Endodermal cell (in vitro differentiated cells): ENCODE measurements around the gene AKAP13. TPM values are rescaled to one million over a fixed set of nuclear protein-coding genes. Genes with fewer than 3 reads are reported as not detected.

Experiments
- DNase-seq: peaks from one replicate; pipeline ENCODE4 v3.0.0-alpha.2; 2017
- H3K27ac ChIP-seq: 2 replicates; pipeline ENCODE4 v1.5.1; 2013; ENCODE audit warnings: mild to moderate bottlenecking, low read depth, low read length, moderate library complexity
- H3K27me3 ChIP-seq: 2 replicates; pipeline ENCODE4 v1.6.1; 2013; ENCODE audit warnings: mild to moderate bottlenecking, low read length, moderate library complexity; ENCODE audit not compliant: insufficient read depth, control insufficient read depth, poor library complexity, severe bottlenecking
- H3K36me3 ChIP-seq: 2 replicates; pipeline ENCODE4 v1.7.0; 2013; ENCODE audit warnings: mild to moderate bottlenecking, low read length, moderate library complexity; ENCODE audit not compliant: control insufficient read depth, insufficient read depth
- H3K4me1 ChIP-seq: one replicate; pipeline ENCODE4 v1.7.0; 2013; ENCODE audit warnings: low read length; ENCODE audit not compliant: control insufficient read depth, insufficient read depth
- H3K4me3 ChIP-seq: 2 replicates; pipeline ENCODE4 v1.5.1; 2013; ENCODE audit warnings: mild to moderate bottlenecking, low read length, moderate library complexity
- H3K9ac ChIP-seq: 2 replicates; pipeline ENCODE4 v1.6.1; 2013; ENCODE audit warnings: mild to moderate bottlenecking, low read length, moderate library complexity; ENCODE audit not compliant: poor library complexity, severe bottlenecking; ENCODE audit errors: extremely low read depth
- H3K9me3 ChIP-seq: 2 replicates; pipeline ENCODE4 v1.6.1; 2013; ENCODE audit warnings: mild to moderate bottlenecking, low read length, moderate library complexity; ENCODE audit not compliant: control insufficient read depth
- H3K27ac Mint-ChIP-seq: 2 replicates; pipeline ENCODE4 v1.8.0; 2020; ENCODE audit warnings: mixed read lengths
- H3K27me3 Mint-ChIP-seq: 2 replicates; pipeline ENCODE4 v1.8.0; 2021; ENCODE audit warnings: mild to moderate bottlenecking, mixed read lengths; ENCODE audit not compliant: insufficient read depth
- H3K36me3 Mint-ChIP-seq: 2 replicates; pipeline ENCODE4 v1.8.0; 2020; ENCODE audit warnings: low read depth, mixed read lengths
- H3K4me1 Mint-ChIP-seq: 2 replicates; pipeline ENCODE4 v1.8.0; 2020; ENCODE audit warnings: mixed read lengths
- H3K4me3 Mint-ChIP-seq: 2 replicates; pipeline ENCODE4 v1.8.0; 2020; ENCODE audit warnings: mild to moderate bottlenecking, moderate library complexity, mixed read lengths
- H3K9me3 Mint-ChIP-seq: 2 replicates; pipeline ENCODE4 v1.8.0; 2020; ENCODE audit warnings: mild to moderate bottlenecking, mixed read lengths
- WGBS, 2 experiments: methylation state at CpG; one replicate each; pipeline versions ENCODE4 v1.1.5 to v1.1.7; 2013; ENCODE audit warnings: missing lambda C conversion rate in 2 of 2, mixed read lengths in 1 of 2; ENCODE audit not compliant: insufficient coverage in 1 of 2, insufficient read length in 1 of 2; 5-methylcytosine and 5-hydroxymethylcytosine counted together
- total RNA-seq, 2 donors: library from RNA; stranded (reverse); fragmentation: NEBNext Ultra II Directional in 1 of 2; extraction: Animal tissue kit (Norgen Biotek cat#: 25700) in 1 of 2; gene quantifications; 2 replicates in 1 of 2; 3 replicates in 1 of 2; pipeline ENCODE4 v1.2.1, GENCODE V29; 2021
- TF ChIP-seq, protein P1 (sequence below): fragments of 200-600 bp; sonication (generic); conservative IDR thresholded peaks from 2 replicates; pipeline ENCODE4 v1.5.0; 2021; ENCODE audit warnings: antibody characterized with exemption, mild to moderate bottlenecking

Gene AKAP13
- total RNA-seq, 2 donors from 2014 or later, result 115 to 131 TPM

DNA sequence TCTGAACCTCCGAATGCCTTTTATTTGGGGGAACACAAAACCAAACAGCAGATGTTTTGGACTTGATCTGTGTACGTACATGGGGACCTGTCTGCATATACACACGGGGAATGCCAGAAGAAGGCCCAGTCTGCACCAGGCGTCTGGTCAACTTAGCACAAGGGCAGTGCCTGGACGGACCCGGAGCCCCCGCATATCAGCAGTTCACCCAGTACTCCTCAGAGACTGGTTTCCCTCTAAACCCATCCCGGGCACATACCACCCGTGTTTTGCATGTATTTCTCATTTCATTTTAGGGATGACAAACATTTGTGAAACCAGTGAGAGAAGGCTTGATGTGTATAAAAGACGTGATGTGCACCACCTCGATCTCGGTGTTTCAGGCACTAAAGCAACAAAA lies 364.6 kb downstream of the AKAP13 start:
- 94 to 98% methylated on average over 7 to 12 of the region's 12 CpGs for WGBS, 2 experiments
- H3K4me3 Mint-ChIP-seq, result no peak overlapping the region
- DNase-seq, result peak; percentile 22
- Histone ChIP-seq H3K9ac (no peak overlapping the region), H3K27me3 (no peaks in the 10 kb centered on the region), H3K4me1 (no peaks in the 10 kb centered on the region), H3K4me3 (no peak overlapping the region), H3K9me3 (no peaks in the 10 kb centered on the region), H3K27ac (peak overlapping the region; percentile 34), H3K36me3 (peaks cover 95% of the 10 kb centered on the region)
- H3K9me3 Mint-ChIP-seq, result no peaks in the 10 kb centered on the region
- TF ChIP-seq, protein P1, sequence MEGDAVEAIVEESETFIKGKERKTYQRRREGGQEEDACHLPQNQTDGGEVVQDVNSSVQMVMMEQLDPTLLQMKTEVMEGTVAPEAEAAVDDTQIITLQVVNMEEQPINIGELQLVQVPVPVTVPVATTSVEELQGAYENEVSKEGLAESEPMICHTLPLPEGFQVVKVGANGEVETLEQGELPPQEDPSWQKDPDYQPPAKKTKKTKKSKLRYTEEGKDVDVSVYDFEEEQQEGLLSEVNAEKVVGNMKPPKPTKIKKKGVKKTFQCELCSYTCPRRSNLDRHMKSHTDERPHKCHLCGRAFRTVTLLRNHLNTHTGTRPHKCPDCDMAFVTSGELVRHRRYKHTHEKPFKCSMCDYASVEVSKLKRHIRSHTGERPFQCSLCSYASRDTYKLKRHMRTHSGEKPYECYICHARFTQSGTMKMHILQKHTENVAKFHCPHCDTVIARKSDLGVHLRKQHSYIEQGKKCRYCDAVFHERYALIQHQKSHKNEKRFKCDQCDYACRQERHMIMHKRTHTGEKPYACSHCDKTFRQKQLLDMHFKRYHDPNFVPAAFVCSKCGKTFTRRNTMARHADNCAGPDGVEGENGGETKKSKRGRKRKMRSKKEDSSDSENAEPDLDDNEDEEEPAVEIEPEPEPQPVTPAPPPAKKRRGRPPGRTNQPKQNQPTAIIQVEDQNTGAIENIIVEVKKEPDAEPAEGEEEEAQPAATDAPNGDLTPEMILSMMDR, result no peak
- no peaks in the 10 kb centered on the region for H3K27me3 Mint-ChIP-seq
- H3K4me1 Mint-ChIP-seq, result peaks cover 4% of the 10 kb centered on the region
- H3K27ac Mint-ChIP-seq, result no peak overlapping the region
- H3K36me3 Mint-ChIP-seq, result peaks cover 73% of the 10 kb centered on the region

DNA sequence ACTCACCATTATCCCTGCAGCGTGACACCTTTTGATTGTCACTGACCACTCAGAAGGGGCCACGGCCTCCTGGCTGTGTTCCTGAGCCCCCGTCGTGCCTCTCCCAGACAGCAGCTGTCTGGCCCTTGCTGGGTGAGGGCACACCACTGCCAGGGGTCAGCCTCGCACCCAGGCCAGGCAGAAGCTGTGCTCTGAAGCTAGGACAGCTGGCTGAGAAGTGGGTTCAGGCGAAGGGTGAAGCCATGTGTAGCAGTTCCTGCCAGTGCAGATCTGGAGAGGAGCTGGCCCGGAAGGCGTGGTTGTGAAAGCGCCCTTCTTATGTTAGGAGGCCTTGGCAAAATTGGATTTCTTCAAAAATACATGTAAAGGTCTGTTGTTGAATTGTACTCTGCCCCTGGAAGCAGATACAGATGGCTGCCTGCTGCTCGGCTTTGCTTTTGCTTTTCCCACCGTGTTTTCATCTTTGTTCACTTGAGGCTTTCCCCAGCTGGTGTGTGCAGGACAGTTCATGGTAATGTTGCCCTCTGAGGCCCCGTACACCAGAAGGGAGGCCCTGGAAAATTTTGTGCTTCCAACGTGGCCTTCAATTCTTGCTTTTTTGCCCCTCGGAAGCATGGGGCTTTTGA lies 365.2 kb downstream of the AKAP13 start:
- no peaks in the 10 kb centered on the region for H3K9me3 ChIP-seq
- Mint-ChIP-seq H3K4me1 (peaks cover 8% of the 10 kb centered on the region), H3K9me3 (no peaks in the 10 kb centered on the region), H3K27me3 (no peaks in the 10 kb centered on the region), H3K27ac (no peak overlapping the region), H3K36me3 (peaks cover 70% of the 10 kb centered on the region), H3K4me3 (no peak overlapping the region)
- no peak overlapping the region for H3K4me3 ChIP-seq
- no peaks in the 10 kb centered on the region for H3K4me1 ChIP-seq
- TF ChIP-seq, protein P1, result no peak
- peaks cover 89% of the 10 kb centered on the region for H3K36me3 ChIP-seq
- peak; percentile 34 for DNase-seq
- H3K27me3 ChIP-seq, result no peaks in the 10 kb centered on the region
- no peak overlapping the region for H3K9ac ChIP-seq
- WGBS, 2 experiments, result 94 to 96% methylated on average over 12 to 14 of the region's 14 CpGs
- peak overlapping the region; percentile 34 for H3K27ac ChIP-seq

DNA sequence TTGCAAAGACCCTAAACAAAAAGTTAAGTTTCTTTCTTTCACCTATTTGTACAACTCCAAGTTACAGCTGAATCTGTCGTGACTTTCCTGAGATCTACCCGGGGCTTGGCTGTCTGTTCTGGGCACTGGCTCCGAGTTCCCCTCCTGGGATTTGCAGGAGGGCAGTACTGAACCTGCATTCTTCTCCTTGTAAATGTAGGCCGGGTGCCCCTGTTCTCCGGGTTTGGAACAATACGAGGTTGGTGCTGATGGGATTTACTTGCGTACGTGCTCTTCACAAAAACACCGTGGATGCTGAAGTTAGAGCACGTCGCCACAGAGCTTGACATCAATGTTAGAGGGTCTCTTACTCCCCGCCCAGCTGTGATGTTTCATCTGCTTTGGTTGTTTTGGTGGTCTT lies 366.2 kb downstream of the AKAP13 start:
- WGBS, 2 experiments, result 93 to 95% methylated on average over 9 to 12 of the region's 12 CpGs
- Histone ChIP-seq H3K4me1 (no peaks in the 10 kb centered on the region), H3K36me3 (peaks cover 79% of the 10 kb centered on the region), H3K27me3 (no peaks in the 10 kb centered on the region), H3K4me3 (no peak overlapping the region), H3K9ac (no peak overlapping the region), H3K9me3 (no peaks in the 10 kb centered on the region), H3K27ac (no peak overlapping the region)
- TF ChIP-seq, protein P1, result no peak
- H3K4me1 Mint-ChIP-seq, result peaks cover 16% of the 10 kb centered on the region
- DNase-seq, result peak; percentile 39
- no peak overlapping the region for H3K4me3 Mint-ChIP-seq
- H3K36me3 Mint-ChIP-seq, result peaks cover 62% of the 10 kb centered on the region
- no peaks in the 10 kb centered on the region for H3K27me3 Mint-ChIP-seq
- no peak overlapping the region for H3K27ac Mint-ChIP-seq
- H3K9me3 Mint-ChIP-seq, result no peaks in the 10 kb centered on the region
